Panc1 (cell line): ENCODE data around the gene TMEM179B.

Experiments
- CTCF ChIP-seq: fragments of 450-650 bp; IDR thresholded peaks from 2 replicates; pipeline ENCODE4 v1.5.1; 2017; ENCODE audit warnings: mild to moderate bottlenecking
- POLR2AphosphoS5 ChIP-seq: IDR thresholded peaks from 2 replicates; pipeline ENCODE4 v1.6.1; 2012; ENCODE audit warnings: mild to moderate bottlenecking, low read depth, low read length, moderate library complexity

- TF ChIP-seq CTCF (no peak), POLR2AphosphoS5 (no peak)
These were observed 9.1 kb downstream of the TMEM179B start for GRCh38 chr11:62796281-62796680.
